Mammary epithelial cell (primary cell): Measurements from ENCODE around the gene DBX1.

Source experiments
- EZH2 ChIP-seq: IDR thresholded peaks from 2 replicates; pipeline ENCODE4 v1.6.1; 2012; ENCODE audit warnings: low read length, inconsistent platforms, borderline replicate concordance
- TF ChIP-seq, protein P1 (sequence below), 2 donors: IDR thresholded peaks in 1 of 2; conservative IDR thresholded peaks in 1 of 2; 2 replicates each; pipeline ENCODE4 v1.5.1; 2011 to 2012; ENCODE audit warnings: inconsistent platforms in 2 of 2, low read length in 2 of 2, mild to moderate bottlenecking in 2 of 2, control low read depth in 1 of 2, low read depth in 1 of 2; ENCODE audit not compliant: insufficient read depth in 1 of 2; ENCODE audit errors: extremely low read depth in 1 of 2

DNA sequence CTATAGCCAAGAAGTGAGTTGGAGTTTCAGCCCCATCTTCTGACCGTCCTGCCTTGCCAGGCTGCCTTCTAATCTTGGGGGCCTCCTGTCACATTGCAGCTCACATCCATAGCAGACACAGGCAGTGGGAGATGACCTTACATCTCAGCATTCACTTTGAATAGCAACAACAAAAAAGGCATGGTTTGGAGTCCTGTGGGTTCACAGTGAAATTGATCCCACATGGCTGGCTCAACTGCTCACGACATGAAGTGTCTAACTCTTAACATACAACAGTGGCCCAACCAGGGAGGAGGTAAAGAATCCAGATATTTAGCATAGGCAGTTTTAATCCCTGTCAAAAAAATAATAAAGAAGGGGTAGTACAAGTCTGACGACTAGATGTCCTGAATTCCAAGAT is 38.1 kb downstream of the DBX1 start:
- TF ChIP-seq EZH2: no peak
- TF ChIP-seq, protein P1, sequence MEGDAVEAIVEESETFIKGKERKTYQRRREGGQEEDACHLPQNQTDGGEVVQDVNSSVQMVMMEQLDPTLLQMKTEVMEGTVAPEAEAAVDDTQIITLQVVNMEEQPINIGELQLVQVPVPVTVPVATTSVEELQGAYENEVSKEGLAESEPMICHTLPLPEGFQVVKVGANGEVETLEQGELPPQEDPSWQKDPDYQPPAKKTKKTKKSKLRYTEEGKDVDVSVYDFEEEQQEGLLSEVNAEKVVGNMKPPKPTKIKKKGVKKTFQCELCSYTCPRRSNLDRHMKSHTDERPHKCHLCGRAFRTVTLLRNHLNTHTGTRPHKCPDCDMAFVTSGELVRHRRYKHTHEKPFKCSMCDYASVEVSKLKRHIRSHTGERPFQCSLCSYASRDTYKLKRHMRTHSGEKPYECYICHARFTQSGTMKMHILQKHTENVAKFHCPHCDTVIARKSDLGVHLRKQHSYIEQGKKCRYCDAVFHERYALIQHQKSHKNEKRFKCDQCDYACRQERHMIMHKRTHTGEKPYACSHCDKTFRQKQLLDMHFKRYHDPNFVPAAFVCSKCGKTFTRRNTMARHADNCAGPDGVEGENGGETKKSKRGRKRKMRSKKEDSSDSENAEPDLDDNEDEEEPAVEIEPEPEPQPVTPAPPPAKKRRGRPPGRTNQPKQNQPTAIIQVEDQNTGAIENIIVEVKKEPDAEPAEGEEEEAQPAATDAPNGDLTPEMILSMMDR (conservative IDR thresholded peaks at IDR 0.05 in 1 of 2, IDR thresholded peaks at IDR 0.05 in 1 of 2; ENCODE audit: extremely low read depth in 1 of 2, insufficient read depth in 1 of 2, low read depth in 1 of 2, low read length in 2 of 2): no peak
